GM18868 (cell line): ENCODE measurements around the gene FAM156B.
"Not testable (repeated sequence)": the region's sequence is repeated elsewhere in the genome, so short reads cannot be mapped to it uniquely, and the experiment has no call there.

ENCODE experiments used
- ATAC-seq: cut with Tn5 transposase; IDR thresholded peaks from one replicate; pipeline ENCODE4 v1.9.1; 2021; ENCODE audit warnings: mild to moderate bottlenecking, moderate library complexity; ENCODE audit not compliant: unreplicated experiment

The FAM156B gene

GRCh38 chrX:52923781-52924241 is 26.7 kb downstream of the FAM156B start:
- ATAC-seq, result peak; percentile 61

DNA sequence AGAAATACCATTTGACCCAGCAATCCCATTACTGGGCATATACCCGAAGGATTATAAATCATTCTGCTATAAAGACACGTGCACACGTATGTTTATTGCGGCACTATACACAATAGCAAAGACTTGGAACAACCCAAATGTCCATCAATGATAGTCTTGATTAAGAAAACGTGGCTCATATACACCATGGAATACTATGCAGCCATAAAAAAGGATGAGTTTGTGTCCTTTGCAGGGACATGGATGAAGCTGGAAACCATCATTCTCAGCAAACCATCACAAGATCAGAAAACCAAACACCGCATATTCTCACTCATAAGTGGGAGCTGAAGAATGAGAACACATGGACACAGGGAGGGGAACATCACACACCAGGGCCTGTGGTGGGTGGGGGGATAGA is 33.1 kb downstream of the FAM156B start:
- not testable (repeated sequence) for ATAC-seq

GRCh38 chrX:52933213-52933612 is 36.1 kb downstream of the FAM156B start:
- no peak for ATAC-seq

DNA sequence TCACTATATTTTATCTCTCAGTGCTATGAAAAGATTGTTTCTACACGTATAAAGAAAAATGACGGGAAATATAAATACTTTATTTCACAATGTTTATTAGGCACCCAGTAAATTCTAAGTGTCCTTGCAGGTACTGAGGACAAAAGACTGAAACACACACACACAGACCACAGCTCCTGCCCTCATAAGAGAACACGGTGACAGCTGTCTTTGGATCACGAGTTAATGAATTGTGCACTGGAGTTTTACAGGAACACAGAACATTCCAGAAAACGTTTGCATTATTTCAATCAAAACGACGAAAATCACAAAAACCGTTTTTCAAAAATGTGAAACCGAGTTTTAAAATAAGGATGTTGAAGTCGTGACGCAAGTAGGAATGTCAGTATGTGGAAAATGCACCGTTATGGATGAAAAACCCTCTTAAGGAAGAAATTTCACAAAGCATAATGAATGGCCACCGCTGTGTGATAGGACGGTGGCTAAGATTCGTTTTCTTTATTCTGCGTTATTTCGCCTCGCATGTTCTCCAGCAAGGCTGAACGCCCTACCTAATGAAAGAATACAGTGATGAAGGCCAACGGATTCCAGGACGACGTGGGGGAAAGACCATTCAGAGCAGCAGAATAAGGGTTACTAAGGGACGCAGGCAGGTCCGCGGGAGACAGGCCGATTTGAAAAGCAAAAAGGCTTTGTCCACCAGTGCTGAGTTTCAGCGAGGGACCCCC is 37.0 kb downstream of the FAM156B start:
- ATAC-seq, result peak; percentile 17

- ATAC-seq, result peak; percentile 92
Measured at GRCh38 chrX:52934704-52935469, 37.8 kb downstream of the FAM156B start.

GRCh38 chrX:52935470-52935784 is 38.3 kb downstream of the FAM156B start:
- not testable (repeated sequence) for ATAC-seq

- not testable (repeated sequence) for ATAC-seq
Measured at GRCh38 chrX:52940704-52941103, 43.6 kb downstream of the FAM156B start.

DNA sequence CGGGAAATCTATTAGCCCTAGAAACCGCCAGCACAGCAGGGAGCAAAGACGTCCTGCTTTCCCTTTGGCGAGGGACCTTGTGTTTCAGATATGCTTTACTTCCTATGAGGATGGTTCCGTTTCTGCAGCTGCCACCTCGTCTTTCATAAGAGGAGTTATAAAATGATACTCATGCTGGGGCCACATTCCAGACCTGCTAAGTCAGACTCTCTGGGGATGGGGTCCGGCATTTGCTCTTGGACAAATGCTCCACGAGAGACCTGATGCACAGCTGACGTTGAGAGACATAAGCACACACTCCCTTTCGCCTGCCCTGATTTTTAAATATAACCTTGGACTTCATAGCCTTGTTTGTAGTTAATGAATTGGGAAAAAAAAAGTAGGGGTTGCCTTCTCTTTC is 44.6 kb downstream of the FAM156B start:
- not testable (repeated sequence) for ATAC-seq

DNA sequence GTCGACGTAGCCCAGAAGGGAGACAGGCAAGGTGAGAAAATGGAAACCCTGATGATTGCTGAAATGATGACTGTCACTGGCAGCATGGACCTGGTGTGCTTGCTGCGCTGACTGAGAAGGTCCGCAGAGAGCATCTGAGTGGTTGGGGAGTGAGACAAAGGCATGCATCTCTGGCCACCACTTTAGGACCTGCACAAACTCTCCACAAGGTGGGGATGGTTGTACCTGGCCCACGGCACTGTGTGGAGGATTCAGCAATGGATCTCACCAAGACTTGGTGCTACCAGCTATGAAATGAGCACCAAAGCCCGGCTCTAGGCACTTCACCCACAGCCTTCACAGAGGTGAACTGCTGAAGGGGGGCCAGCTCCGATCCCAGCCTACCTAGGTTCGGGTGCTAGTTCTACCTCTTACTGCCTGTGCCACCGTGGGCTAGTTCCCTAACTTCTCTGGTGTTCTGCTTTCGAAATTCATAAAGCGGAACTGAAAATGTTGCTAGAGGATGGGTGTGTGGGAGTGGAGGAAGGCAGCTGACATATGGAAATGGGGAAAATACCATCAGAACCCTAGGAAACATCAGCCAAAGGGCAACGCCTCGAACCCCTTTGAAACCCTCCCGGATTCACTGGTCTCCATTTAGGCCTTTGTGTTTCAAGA is 48.8 kb downstream of the FAM156B start:
- peak; percentile 66 for ATAC-seq

DNA sequence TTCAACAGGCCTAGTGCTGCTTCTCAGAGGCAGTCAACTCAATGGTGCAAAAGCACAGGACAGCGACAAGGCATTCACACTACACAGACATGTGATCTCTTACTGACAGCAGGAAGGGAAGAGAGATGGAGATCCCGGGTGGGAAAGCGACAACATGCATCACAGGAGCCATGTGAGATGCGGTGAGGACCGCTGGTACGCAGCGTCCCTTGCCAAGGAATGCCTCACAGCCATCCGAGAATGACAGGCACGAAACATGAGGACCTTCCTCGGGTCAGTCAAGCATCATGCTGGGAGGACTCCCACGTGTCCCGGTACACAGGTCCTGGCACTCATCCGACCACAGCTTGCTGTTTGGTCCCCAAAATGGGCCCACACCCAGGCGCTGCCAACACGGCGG is 50.4 kb downstream of the FAM156B start:
- ATAC-seq, result not testable (repeated sequence)

- not testable (repeated sequence) for ATAC-seq
Measured at GRCh38 chrX:52948265-52948664, 51.1 kb downstream of the FAM156B start.

DNA sequence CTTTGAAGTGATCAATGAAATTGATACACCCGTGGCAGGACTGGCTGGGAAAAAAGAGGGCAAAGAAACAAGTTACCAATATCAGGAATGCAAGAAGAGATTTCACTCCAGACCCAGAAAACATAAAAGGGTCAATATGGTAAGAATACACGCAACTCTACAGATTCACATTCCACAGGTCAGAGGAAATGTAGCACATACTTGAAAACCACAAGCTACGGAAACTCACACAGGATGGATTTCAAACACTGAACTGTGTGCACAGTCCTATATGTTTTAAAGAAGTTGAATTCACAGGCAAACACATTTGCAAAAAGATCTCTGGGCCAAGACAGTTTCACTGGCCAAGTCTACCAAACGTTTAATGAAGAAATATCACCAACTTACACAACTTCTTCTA is 52.2 kb downstream of the FAM156B start:
- not testable (repeated sequence) for ATAC-seq

GRCh38 chrX:52949884-52950283 is 52.8 kb downstream of the FAM156B start:
- ATAC-seq, result not testable (repeated sequence)
